ENCODE results near the gene RHBDD2. TPM values are rescaled to one million over a fixed set of nuclear protein-coding genes. Genes with fewer than 3 reads are reported as not detected.

The RHBDD2 gene
- total RNA-seq, 4 donors from 2014 or later, result 68.6 to 90.6 (median 74.5) TPM

DNA sequence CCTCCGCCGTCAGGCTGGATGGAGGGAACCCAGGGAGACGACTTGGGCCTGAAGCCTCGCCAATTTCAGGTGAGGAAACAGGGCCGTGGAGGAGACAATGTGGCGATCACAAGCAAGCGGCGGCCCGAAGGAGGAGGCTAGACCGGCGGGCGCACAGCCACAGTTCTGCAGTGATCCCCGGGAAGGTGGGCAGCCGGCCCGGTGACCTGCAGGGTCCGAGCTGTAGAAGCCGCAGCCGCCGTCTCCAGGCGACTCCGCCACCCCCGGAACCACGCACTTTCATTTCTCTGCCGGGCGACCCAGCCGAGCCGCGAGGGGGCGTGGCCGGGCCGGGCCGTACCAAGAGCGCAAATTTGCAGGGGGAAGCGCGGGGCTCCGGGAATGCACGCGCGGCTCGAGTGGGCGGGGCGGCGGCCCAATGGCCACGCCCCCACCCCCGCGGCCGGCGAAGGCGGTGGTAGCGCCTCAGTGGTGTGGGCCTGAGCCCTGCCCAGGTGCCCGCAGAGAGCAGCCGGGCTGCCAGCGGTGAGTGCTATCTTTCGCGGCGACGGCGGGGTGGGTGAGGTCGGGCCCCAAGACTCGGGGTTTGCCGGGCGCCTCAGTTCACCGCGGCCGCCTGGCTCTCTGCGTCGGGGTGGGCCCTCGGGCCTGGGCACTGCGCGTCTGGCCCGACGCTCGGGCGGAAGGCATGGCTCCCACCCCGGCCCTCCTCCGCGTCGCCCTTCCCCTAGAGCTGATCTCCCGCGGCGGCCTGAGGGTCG is 36.0 kb downstream of the RHBDD2 start, which contains the start of gene POR:
TSS of gene POR (plus strand) at position 501 of the 761 bp plus-strand sequence. CDS start 38,847 bp downstream, outside the sequence.
- peak; percentile 91 to 92 for DNase-seq (ENCODE audit: low spot score in 2 of 2)
- no peaks in the 10 kb centered on the region for H3K27me3 ChIP-seq
- WGBS, 2 donors, result 0% methylated on average over 16 to 35 of the region's 82 CpGs
- peak; percentile 89 to 99 for TF ChIP-seq POLR2A (IDR thresholded peaks at IDR 0.05)
- peak; percentile 56 to 98 for TF ChIP-seq EP300 (IDR thresholded peaks at IDR 0.05)
- TF ChIP-seq, protein P1, sequence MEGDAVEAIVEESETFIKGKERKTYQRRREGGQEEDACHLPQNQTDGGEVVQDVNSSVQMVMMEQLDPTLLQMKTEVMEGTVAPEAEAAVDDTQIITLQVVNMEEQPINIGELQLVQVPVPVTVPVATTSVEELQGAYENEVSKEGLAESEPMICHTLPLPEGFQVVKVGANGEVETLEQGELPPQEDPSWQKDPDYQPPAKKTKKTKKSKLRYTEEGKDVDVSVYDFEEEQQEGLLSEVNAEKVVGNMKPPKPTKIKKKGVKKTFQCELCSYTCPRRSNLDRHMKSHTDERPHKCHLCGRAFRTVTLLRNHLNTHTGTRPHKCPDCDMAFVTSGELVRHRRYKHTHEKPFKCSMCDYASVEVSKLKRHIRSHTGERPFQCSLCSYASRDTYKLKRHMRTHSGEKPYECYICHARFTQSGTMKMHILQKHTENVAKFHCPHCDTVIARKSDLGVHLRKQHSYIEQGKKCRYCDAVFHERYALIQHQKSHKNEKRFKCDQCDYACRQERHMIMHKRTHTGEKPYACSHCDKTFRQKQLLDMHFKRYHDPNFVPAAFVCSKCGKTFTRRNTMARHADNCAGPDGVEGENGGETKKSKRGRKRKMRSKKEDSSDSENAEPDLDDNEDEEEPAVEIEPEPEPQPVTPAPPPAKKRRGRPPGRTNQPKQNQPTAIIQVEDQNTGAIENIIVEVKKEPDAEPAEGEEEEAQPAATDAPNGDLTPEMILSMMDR (IDR thresholded peaks at IDR 0.05), result peak in 4 of 5 experiments; percentile 25 to 73 (median 42)
- no peaks in the 10 kb centered on the region for H3K36me3 ChIP-seq
- peaks cover 0 to 51% (median 4%) of the 10 kb centered on the region in 4 donors for H3K4me1 ChIP-seq
- H3K4me3 ChIP-seq, result peak within 1 kb of the TSS; percentile 66 to 100 (median 85)
- H3K27ac ChIP-seq, result peak within 1 kb of the TSS; percentile 73 to 95 (median 88)
- no peaks in the 10 kb centered on the region for H3K9me3 ChIP-seq

DNA sequence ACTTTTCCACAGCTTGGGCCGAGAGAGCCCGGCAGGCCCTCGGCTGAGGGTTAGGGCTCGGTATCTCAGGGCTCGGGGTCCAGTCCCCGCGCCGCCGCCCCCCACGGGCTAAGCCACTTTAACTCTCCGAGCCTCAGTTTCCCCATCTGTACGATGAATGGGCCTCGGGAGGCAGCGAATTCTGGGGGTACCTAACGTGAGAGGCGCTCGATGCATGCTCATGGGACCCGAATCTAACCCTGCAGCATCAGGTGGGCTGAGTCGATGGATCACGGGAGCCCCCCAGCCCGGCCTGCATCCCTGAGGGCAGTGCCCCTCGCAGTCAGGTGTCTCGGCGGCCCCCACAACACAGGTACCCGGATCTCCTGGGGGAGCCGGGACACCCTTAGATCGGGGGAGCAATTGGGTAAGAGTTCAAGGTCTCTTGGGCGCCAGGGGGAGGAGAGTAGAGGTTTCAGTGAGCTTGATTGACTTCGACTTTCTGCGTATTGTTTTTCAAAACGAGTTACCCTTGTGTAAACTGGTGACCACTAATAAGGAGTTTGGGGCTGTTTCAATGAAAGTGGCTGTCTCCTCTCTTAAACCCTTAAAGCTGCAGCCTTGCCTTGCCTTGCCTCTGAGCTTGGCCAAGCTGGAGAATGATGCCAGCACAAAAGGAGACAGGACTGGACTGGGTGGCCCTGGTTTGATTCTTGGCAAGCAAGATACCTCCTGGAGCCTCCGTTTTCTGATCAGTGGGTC is 36.8 kb downstream of the RHBDD2 start:
- no peaks in the 10 kb centered on the region for H3K27me3 ChIP-seq
- peaks cover 0 to 56% (median 4%) of the 10 kb centered on the region in 4 donors for H3K4me1 ChIP-seq
- peak overlapping the region in 3 of 4 donors; percentile 88 to 95 (median 89) for H3K27ac ChIP-seq
- 0 to 1% methylated on average over 11 to 26 of the region's 32 CpGs for WGBS, 2 donors
- no peak for DNase-seq (ENCODE audit: low spot score in 2 of 2)
- peak overlapping the region; percentile 66 to 100 (median 85) for H3K4me3 ChIP-seq
- no peaks in the 10 kb centered on the region for H3K36me3 ChIP-seq
- H3K9me3 ChIP-seq, result no peaks in the 10 kb centered on the region
- TF ChIP-seq POLR2A (IDR thresholded peaks at IDR 0.05) (no peak), EP300 (IDR thresholded peaks at IDR 0.05) (no peak)
- TF ChIP-seq, protein P1 (IDR thresholded peaks at IDR 0.05), result no peak

DNA sequence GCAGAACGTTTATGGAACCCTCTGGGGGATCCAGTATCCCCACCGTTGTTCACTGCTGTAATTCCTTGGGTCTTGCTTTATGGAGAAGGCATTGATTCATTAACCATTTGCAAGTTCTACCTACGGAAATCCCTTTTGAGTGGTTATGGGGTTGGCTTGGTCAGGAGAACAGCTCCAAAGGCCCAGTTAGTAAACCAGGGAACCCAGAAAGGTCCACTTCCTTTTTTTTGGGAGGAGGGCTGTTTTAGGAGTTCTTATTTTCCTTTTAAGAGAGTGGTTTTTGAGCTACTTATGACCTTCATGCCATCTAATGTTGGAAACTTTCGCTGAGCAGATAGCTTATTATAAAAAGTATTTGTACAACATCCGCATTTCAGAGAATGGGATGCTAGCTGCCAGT is 37.4 kb downstream of the RHBDD2 start:
- no peak for TF ChIP-seq POLR2A (IDR thresholded peaks at IDR 0.05)
- TF ChIP-seq, protein P1 (IDR thresholded peaks at IDR 0.05), result no peak
- no peak for TF ChIP-seq EP300 (IDR thresholded peaks at IDR 0.05)
- no peaks in the 10 kb centered on the region for H3K36me3 ChIP-seq
- H3K4me1 ChIP-seq, result peaks cover 0 to 63% (median 4%) of the 10 kb centered on the region in 4 donors
- H3K4me3 ChIP-seq, result peak overlapping the region; percentile 66 to 100 (median 85)
- H3K9me3 ChIP-seq, result no peaks in the 10 kb centered on the region
- no peaks in the 10 kb centered on the region for H3K27me3 ChIP-seq
- H3K27ac ChIP-seq, result peak overlapping the region in 3 of 4 donors; percentile 88 to 95 (median 89)
- no peak for DNase-seq (ENCODE audit: low spot score in 2 of 2)
- 47 to 55% methylated on average over 5 of the region's 5 CpGs for WGBS, 2 donors

DNA sequence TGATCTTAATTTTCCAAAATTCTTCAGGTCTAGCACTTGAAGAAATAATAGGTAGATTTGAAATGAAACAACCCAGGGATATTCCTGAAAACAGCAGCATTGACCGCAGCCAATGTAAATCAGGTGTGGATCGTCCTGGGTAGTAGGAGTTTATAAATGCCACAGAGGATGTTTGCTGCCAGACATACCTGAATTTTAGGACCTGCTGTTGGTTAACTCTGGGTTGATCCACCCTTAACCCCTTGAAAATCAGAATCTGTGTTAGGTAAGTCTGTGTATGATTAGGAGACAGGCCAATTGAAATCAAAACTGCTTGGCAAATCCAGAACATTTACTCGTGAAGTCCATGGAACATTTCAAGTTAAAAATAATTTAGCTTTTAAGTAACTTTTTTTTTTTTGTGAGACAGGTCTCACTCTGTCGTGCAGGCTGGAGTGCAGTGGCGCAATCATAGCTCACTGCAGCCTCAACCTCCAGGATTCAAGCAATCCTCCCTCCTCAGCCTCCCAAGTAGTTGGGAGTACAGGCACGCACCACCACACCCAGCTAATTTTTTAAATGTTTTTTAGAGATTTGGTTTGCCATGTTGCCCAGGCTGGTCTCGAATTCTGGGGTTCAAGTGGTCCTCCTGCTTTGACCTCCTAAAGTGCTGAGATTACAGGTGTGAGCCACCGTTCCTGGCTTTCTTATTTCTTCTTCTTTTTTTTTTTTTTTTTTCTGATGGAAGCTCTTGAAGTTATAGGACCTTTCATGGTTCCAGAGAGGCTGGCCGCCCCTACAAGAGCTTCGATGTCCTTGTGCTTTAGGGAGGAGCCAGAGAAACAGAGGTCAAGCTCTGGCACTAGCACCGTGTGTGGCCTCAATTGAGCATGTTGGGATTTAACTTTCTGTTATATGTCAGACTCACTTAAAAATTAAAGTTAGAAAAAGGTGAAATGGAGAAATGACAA is 38.1 kb downstream of the RHBDD2 start:
- Histone ChIP-seq H3K4me1 (peaks cover 0 to 69% (median 4%) of the 10 kb centered on the region in 4 donors), H3K9me3 (no peaks in the 10 kb centered on the region), H3K4me3 (peak overlapping the region in 2 of 4 donors; percentile 66 to 100), H3K27ac (peak overlapping the region in 1 of 4 donors; percentile 88), H3K27me3 (no peaks in the 10 kb centered on the region), H3K36me3 (no peaks in the 10 kb centered on the region)
- 82% methylated on average over 11 of the region's 11 CpGs for WGBS, 2 donors
- TF ChIP-seq POLR2A (IDR thresholded peaks at IDR 0.05), result no peak
- TF ChIP-seq, protein P1 (IDR thresholded peaks at IDR 0.05), result no peak
- no peak for TF ChIP-seq EP300 (IDR thresholded peaks at IDR 0.05)
- DNase-seq (ENCODE audit: low spot score in 2 of 2), result no peak

Measured in tibial nerve (tissue), 4 donors.